Endometrial microvascular endothelial cells (primary cell): ENCODE measurements around the gene GHRH. TPM values are rescaled to one million over a fixed set of nuclear protein-coding genes. Genes with fewer than 3 reads are reported as not detected.

ENCODE experiments used
- in situ Hi-C: cut with HindIII; loops from 2 replicates; pipeline ENCODE4 v1.10.0; 2017; ENCODE audit warnings: low sequenced_read_pairs, low pct_unique_long_range_greater_than_20kb; ENCODE audit errors: inconsistent ontology term
- total RNA-seq: library from RNA; depleted of rRNA; stranded (reverse); fragments of >200 nt; gene quantifications from one replicate; pipeline ENCODE4 v1.2.3, GENCODE V29; 2015; ENCODE audit errors: inconsistent ontology term

GHRH gene
- total RNA-seq, 1 donor from 2014 or later = not detected

- in situ Hi-C loops = no loop called here
Observed at GRCh38 chr20:37294262-37294981, 32.8 kb upstream of the GHRH start.

- in situ Hi-C loops = no loop called here
Observed at GRCh38 chr20:37293301-37293943, 31.8 kb upstream of the GHRH start.

- in situ Hi-C loops = no loop called here
Observed at GRCh38 chr20:37291724-37292126, 30.1 kb upstream of the GHRH start.

GRCh38 chr20:37290158-37290810 lies 28.7 kb upstream of the GHRH start:
- in situ Hi-C loops = no loop called here

GRCh38 chr20:37288091-37288490 lies 26.5 kb upstream of the GHRH start:
- in situ Hi-C loops = no loop called here

GRCh38 chr20:37285664-37286374 lies 24.2 kb upstream of the GHRH start:
- in situ Hi-C loops = no loop called here

GRCh38 chr20:37284691-37285161 lies 23.1 kb upstream of the GHRH start:
- in situ Hi-C loops = no loop called here

GRCh38 chr20:37283530-37284195 lies 22.0 kb upstream of the GHRH start:
- in situ Hi-C loops = no loop called here

GRCh38 chr20:37282556-37282955 lies 20.9 kb upstream of the GHRH start:
- in situ Hi-C loops = no loop called here

GRCh38 chr20:37280403-37280802 lies 18.8 kb upstream of the GHRH start:
- in situ Hi-C loops = no loop called here

- in situ Hi-C loops = no loop called here
Observed at GRCh38 chr20:37279820-37280219, 18.2 kb upstream of the GHRH start.

GRCh38 chr20:37278966-37279590 lies 17.5 kb upstream of the GHRH start:
- in situ Hi-C loops = no loop called here

- in situ Hi-C loops = no loop called here
Observed at GRCh38 chr20:37277253-37277593, 15.6 kb upstream of the GHRH start.

GRCh38 chr20:37276494-37277252 lies 15.1 kb upstream of the GHRH start:
- in situ Hi-C loops = no loop called here

GRCh38 chr20:37274851-37275524 lies 13.4 kb upstream of the GHRH start:
- in situ Hi-C loops = loop anchor here (25.0 kb wide), 1 partner anchor 237 kb away; the partner anchor contains the start of gene NNAT

- in situ Hi-C loops = loop anchor here (25.0 kb wide), 1 partner anchor 238 kb away; the partner anchor contains the start of gene NNAT
Observed at GRCh38 chr20:37273988-37274387, 12.4 kb upstream of the GHRH start.

GRCh38 chr20:37271421-37271768 lies 9.8 kb upstream of the GHRH start:
- in situ Hi-C loops = loop anchor here (25.0 kb wide), 1 partner anchor 241 kb away; the partner anchor contains the start of gene NNAT
